ENCODE results near the gene NHLRC2.

GRCh38 chr10:113869789-113870188, 15.3 kb downstream of the NHLRC2 start:
- no peak for TF ChIP-seq CTCF (conservative IDR thresholded peaks at IDR 0.05; ENCODE audit: low read depth in 2 of 2)
- TF ChIP-seq EZH2 (IDR thresholded peaks at IDR 0.05; ENCODE audit: low read depth, unreplicated experiment), result no peak
- no peak for TF ChIP-seq EZH2phosphoT487 (IDR thresholded peaks at IDR 0.05; ENCODE audit: unreplicated experiment)
- no peak for TF ChIP-seq REST (IDR thresholded peaks at IDR 0.05; ENCODE audit: unreplicated experiment)

All from GM23338 (cell line).